Measurements from ENCODE around the gene SECISBP2. TPM values are rescaled to one million over a fixed set of nuclear protein-coding genes. Genes with fewer than 3 reads are reported as not detected.

SECISBP2 gene
- total RNA-seq, 1 donor from 2014 or later = 27.8 TPM

DNA sequence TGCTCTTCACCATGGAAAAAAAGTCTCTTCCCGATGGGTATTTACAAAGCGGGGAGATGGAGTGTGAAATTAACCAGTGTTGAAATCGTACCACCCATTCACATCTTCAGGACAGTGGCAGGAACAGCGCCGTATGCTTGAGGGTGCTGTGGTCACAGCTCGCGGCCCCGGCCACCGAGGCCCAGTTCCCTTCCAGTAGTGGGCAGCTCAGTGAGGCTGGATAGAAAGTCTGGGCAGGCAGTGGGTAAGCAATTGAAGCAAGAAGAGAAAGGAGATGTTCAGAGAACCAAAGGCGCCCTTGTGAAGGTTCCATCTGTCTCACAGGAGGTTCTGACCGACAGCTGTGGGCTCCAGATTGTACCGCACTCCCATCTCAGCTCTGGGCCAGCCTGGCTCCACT is 59.1 kb downstream of the SECISBP2 start:
- H3K27ac ChIP-seq = no peak overlapping the region

DNA sequence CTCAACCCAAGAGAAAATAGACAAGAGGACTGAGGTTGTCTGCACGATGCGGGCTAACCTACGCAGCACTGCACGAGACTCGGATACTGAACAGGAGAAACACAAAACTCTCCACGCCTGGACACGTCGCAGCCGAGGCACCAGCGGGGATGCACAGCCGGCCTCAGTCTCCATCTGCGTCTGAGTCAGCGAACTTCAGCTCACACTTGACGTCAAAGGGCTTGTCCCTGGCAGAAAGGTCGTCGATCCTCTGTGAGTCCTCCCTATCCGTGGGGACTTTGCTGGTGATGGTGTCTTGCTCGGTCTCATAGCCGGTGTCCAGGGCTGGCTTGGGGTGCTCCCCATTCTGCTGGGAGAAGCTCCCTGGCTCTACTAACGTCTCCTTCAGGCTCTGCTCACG is 60.2 kb downstream of the SECISBP2 start:
- Histone ChIP-seq H3K27ac (no peak overlapping the region), H3K9me3 (no peaks in the 10 kb centered on the region), H3K4me3 (no peak overlapping the region), H3K36me3 (peaks cover 5 to 20% of the 10 kb centered on the region in 2 donors), H3K27me3 (no peaks in the 10 kb centered on the region), H3K4me1 (no peaks in the 10 kb centered on the region)
- intact Hi-C loops (cut with DNase I) = no loop called here
- TF ChIP-seq CTCF (IDR thresholded peaks at IDR 0.05) = no peak
- no peak for DNase-seq (ENCODE audit: low spot score in 2 of 2)

More for the DNA sequence above, 59.1 kb downstream of the SECISBP2 start:
- no peak for DNase-seq (ENCODE audit: low spot score in 2 of 2)
- Histone ChIP-seq H3K36me3 (peaks cover 5 to 15% of the 10 kb centered on the region in 2 donors), H3K27me3 (no peaks in the 10 kb centered on the region), H3K4me3 (no peak overlapping the region), H3K9me3 (no peaks in the 10 kb centered on the region), H3K4me1 (no peaks in the 10 kb centered on the region)
- no peak for TF ChIP-seq CTCF (IDR thresholded peaks at IDR 0.05)
- intact Hi-C loops (cut with DNase I) = no loop called here

DNA sequence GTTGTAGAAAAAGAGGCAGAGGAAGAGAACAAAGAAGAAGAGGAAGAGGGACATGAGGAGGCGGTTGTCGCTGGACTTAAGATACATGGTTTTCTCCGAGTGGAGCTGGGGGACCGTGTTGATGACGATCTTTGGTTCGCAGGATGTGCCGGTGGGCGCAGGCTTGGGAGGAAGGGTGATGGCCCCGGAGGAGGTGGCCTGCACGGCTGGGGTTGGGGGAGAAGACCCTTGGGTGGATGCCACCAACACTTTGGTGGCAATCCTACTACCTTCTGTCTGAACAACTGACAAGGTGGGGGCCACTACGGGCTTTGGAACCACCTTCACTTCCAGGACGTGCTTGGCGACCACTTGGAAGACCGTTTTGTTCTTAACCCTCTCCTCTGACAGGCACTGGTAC is 60.7 kb downstream of the SECISBP2 start:
- Histone ChIP-seq H3K9me3 (no peaks in the 10 kb centered on the region), H3K4me3 (no peak overlapping the region), H3K27ac (no peak overlapping the region), H3K27me3 (no peaks in the 10 kb centered on the region), H3K36me3 (peaks cover 5 to 22% of the 10 kb centered on the region in 2 donors), H3K4me1 (no peaks in the 10 kb centered on the region)
- no peak for DNase-seq (ENCODE audit: low spot score in 2 of 2)
- intact Hi-C loops (cut with DNase I) = no loop called here
- TF ChIP-seq CTCF (IDR thresholded peaks at IDR 0.05) = no peak

DNA sequence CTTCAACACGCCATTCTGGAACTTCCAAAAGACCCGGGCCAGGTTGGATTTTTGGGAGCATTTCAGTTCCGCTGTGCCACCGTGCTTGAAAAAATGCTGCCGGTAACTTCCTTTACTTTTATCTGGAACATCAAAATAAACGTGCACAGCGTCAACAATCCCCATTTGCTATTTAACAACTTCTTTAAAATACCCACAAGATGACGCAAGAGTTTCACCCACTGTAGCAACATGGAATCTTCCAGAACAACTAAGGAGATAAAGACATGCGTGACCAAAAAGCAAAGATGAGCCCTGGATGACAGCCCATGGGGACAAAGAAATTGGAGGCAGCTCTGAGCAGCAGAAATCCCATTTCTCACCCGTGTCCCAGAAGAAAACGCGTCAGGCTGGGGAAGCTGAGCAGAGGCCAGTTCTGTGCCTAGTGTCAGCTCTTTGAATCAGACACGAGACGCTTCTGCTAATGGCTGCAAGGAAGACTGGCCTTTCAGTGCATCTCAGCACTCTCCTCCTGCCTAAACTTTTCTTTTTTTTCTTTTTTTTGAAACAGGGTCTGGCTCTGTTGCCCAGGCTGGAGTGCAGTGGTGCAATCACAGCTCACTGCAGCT is 61.3 kb downstream of the SECISBP2 start:
- H3K36me3 ChIP-seq = peaks cover 5 to 25% of the 10 kb centered on the region in 2 donors
- no peak overlapping the region for H3K4me3 ChIP-seq
- intact Hi-C loops (cut with DNase I) = no loop called here
- DNase-seq (ENCODE audit: low spot score in 2 of 2) = no peak
- no peaks in the 10 kb centered on the region for H3K27me3 ChIP-seq
- TF ChIP-seq CTCF (IDR thresholded peaks at IDR 0.05) = no peak
- no peaks in the 10 kb centered on the region for H3K4me1 ChIP-seq
- no peak overlapping the region for H3K27ac ChIP-seq
- H3K9me3 ChIP-seq = no peaks in the 10 kb centered on the region

- intact Hi-C loops (cut with DNase I) = no loop called here
- Histone ChIP-seq H3K27ac (no peak overlapping the region), H3K9me3 (no peaks in the 10 kb centered on the region), H3K27me3 (no peaks in the 10 kb centered on the region), H3K4me1 (no peaks in the 10 kb centered on the region), H3K4me3 (no peak overlapping the region), H3K36me3 (peaks cover 8 to 29% of the 10 kb centered on the region in 2 donors)
- DNase-seq (ENCODE audit: low spot score in 2 of 2) = no peak
- TF ChIP-seq CTCF (IDR thresholded peaks at IDR 0.05) = no peak
Measured at GRCh38 chr9:89380437-89381307, 62.4 kb downstream of the SECISBP2 start.
